PFSK-1 (cell line): ENCODE data around the gene ZNF598.

ENCODE experiments used
- POLR2AphosphoS5 ChIP-seq: IDR thresholded peaks from 2 replicates; pipeline ENCODE4 v1.6.1; 2012; ENCODE audit warnings: low read depth, mild to moderate bottlenecking, control low read depth, low read length, moderate library complexity
- SIN3A ChIP-seq: IDR thresholded peaks from 2 replicates; pipeline ENCODE4 v1.6.1; 2012; ENCODE audit warnings: mild to moderate bottlenecking, low read length, moderate library complexity, borderline replicate concordance; ENCODE audit not compliant: insufficient read depth
- TAF1 ChIP-seq: IDR thresholded peaks from 2 replicates; pipeline ENCODE4 v1.6.1; 2012; ENCODE audit warnings: low read length, control low read depth, borderline replicate concordance; ENCODE audit not compliant: insufficient read depth
- TF ChIP-seq, protein P1 (sequence below), 2 experiments: IDR thresholded peaks; 2 replicates each; pipeline versions ENCODE4 v1.6.1 to v1.8.0; 2011 to 2012; ENCODE audit warnings: low read depth in 2 of 2, low read length in 2 of 2, control low read depth in 1 of 2, inconsistent platforms in 1 of 2, mild to moderate bottlenecking in 1 of 2, moderate library complexity in 1 of 2; ENCODE audit not compliant: insufficient read depth in 1 of 2

DNA sequence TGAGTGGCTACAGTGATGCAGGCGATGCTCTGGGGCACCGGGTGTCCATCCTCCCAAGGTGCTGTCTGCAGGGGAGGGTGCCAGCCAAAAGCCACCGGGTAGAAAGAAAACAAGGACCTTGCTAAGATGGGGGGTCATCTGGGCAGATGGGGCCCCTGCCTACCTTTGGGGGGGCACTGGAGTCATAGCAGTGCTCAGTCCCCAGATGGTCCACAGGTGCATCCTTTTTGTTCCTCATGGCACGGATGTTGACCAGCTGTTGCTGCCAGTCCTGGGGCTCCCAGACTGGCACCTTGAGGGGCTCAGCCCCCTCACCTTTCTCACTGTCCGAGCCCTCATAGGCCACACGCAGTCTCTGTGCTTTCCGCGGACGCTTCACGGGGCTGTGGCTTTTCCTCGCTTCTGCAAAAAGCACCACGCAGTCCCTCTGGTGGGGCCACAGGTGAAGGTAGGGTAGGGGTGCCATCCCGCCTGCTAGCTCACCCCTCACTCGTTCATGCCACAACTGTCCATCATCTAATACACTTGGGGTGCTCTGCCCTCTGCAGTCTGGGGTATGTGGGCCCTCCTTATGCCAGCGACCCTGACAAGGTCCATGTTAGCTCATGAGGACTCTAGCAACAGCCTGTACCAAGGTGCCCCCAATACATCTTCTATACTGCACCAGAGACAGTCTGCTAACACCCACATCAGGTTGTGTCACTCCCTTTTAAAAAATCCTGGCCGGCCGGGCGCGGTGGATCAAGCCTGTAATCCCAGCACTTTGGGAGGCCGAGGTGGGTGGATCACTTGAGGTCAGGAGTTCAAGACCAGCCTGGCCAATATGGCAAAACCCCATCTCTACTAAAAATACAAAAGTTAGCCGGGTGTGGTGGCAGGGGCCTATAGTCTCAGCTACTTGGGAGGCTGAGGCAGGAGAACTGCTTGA is 36.6 kb upstream of the ZNF598 start:
- TF ChIP-seq SIN3A (no peak), POLR2AphosphoS5 (no peak), TAF1 (no peak)
- TF ChIP-seq, protein P1, sequence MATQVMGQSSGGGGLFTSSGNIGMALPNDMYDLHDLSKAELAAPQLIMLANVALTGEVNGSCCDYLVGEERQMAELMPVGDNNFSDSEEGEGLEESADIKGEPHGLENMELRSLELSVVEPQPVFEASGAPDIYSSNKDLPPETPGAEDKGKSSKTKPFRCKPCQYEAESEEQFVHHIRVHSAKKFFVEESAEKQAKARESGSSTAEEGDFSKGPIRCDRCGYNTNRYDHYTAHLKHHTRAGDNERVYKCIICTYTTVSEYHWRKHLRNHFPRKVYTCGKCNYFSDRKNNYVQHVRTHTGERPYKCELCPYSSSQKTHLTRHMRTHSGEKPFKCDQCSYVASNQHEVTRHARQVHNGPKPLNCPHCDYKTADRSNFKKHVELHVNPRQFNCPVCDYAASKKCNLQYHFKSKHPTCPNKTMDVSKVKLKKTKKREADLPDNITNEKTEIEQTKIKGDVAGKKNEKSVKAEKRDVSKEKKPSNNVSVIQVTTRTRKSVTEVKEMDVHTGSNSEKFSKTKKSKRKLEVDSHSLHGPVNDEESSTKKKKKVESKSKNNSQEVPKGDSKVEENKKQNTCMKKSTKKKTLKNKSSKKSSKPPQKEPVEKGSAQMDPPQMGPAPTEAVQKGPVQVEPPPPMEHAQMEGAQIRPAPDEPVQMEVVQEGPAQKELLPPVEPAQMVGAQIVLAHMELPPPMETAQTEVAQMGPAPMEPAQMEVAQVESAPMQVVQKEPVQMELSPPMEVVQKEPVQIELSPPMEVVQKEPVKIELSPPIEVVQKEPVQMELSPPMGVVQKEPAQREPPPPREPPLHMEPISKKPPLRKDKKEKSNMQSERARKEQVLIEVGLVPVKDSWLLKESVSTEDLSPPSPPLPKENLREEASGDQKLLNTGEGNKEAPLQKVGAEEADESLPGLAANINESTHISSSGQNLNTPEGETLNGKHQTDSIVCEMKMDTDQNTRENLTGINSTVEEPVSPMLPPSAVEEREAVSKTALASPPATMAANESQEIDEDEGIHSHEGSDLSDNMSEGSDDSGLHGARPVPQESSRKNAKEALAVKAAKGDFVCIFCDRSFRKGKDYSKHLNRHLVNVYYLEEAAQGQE (IDR thresholded peaks at IDR 0.05; ENCODE audit: insufficient read depth in 1 of 2, low read depth in 2 of 2, low read length in 2 of 2) = no peak
